Right kidney (tissue), 1 donor: Measurements from ENCODE around the gene CTBP2.
"Not testable (repeated sequence)": the region's sequence is repeated elsewhere in the genome, so short reads cannot be mapped to it uniquely, and the experiment has no call there.

Experiments used
- DNase-seq: peaks from one replicate; pipeline ENCODE4 v3.0.0-alpha.2; 2016

The CTBP2 gene

DNA sequence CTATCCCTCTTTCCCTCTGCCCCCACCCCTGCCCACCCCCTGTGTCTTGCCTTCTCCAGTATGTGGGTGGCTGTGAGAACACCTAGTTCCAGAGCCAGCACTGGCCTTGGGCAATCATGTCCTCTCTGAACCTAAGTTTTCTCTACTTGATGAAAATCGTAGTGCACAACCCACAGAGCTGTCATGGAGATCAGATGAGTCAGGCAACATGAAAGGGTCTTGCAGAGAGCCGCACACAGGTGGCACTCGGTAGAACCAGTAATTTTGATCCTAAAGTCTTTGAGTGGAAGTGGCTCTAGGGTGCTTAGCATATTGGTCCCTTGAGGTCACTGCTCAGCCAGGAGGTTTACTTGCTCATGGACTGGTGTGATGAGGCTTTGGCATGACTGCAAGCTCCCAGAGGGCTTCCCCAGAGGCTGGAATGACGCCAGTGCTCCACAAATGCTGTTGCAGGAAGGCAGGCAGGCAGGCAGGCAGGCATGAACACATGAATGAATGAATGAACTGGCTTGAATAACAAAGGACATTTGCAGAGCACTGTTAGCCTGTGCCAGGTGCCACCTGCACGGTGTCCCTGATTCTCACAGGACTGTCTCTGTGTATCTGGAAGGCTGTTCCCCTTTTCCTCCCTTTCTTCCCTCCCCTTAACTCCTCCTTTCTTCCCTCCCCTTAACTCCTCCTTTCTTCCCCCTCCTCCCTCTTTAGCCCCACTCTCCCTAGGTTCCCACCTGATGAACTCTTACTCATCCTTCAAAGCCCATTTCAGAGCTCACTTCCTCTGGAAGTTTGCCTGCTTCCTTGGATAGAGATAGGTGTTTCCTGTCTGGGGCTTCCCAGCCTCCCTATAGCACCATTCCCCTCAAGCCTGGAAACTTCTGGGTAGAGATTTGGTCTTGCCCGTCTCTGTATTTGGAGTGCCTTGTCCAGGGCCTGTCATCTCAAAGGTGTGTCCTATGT lies 27.2 kb upstream of the CTBP2 start:
- no peak for DNase-seq

DNA sequence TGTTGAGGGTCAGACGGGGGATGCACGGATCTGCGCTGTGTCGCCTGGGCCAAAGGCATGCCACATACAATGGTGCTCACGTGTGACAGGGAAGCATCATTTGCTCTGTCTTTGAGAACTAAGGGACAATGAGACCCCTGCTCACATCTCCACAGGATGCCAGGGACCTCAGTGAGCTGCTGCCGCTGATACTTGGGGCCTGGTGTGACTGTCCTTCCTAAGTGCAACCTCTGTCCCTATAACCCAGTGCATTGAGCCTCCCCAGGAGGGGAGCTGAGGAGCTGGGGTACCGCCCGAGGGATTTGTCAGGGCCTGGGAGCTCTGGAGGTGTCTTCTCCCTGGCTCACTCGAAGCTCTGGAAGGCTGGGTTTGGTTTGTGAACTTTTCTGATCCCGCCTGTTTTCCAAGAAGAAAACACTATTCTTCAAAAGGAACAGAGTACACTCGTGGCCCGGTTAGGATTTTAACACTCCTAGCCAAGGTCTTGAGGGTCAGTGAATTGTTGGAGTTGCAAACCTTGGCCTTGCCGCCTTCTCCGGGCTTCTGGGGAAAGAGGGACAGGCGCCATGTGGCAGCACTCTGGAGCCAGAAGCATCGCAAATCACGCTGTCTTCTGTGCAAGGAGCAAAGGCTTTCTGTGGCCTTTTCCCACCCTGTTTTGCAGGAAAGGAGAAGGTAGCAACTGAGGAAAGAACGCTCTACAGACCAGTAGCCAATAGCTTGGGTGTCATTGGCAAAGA lies 26.2 kb upstream of the CTBP2 start:
- DNase-seq = no peak

DNA sequence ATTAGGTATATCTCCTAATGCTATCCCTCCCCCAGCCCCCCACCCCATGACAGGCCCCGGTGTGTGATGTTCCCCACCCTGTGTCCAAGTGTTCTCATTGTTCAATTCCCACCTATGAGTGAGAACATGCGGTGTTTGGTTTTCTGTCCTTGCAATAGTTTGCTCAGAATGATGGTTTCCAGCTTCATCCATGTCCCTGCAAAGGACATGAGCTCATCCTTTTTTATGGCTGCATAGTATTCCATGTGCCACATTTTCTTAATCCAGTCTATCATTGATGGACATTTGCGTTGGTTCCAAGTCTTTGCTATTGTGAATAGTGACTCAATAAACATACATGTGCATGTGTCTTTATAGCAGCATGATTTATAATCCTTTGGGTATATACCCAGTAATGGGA lies 18.7 kb upstream of the CTBP2 start:
- not testable (repeated sequence) for DNase-seq

DNA sequence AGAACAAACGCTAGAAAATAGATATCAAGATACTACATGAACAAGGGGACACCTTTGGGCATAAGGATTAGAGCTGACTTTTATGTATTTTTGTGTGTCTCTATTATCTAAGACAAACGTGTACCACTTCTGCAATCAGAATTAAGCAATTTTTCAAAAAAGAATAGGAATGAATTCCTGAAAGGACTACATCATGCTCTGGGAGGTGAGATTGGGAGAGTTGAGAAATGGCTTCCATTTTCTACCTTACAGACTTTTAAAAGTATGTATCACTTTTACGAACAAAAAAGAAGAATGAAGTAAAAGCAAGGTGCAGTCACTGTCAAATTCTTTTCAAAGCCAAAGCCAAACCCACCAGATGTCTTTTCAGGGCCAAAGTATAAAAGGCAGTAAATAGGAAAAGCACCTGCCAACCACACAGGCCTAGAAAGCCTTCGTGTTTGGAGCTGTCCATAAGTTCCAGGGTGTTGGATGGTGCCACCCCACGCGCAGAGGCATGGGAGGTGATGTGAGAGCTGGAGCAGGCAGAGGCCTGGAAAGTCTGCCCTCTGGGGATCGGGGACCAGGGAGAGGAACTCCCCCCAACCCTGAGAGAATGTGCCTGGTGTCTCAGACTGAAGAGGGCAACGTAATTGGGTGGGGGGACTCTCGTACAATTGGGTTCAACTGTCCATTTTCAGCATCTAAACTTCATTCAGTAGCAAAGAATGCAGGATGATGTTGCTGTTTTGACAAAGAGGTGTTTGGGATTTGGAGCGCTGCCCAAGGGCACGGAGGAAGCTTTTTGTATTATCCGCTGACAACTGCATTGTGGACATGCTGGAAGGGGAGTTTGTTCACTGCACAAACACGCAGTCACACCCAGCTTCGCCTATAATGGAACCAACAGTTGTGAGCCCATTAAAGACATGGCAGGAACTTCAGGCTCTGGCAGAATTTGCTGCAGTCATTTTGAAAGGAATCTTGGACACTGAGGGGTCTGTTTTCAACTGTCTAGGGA lies 17.6 kb upstream of the CTBP2 start:
- no peak for DNase-seq

DNA sequence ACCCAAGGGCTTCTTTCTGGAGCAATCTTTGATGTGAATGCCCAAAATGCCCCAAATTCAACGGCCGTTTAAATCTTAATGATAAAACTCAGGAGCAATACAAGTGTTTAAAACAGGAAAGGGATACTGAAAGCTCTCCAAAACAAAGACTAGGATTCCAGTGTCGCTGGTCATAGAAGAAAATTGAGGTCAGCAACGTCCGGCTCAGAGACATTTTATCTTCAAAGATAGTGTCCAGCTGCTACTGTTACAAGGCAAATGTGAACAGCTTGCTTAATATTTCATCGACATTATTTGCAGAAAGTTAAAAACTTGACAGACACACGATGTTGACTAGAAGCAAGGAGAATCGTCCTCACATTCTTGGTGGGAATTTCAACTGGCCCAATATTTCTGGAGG lies 15.4 kb upstream of the CTBP2 start:
- no peak for DNase-seq

DNA sequence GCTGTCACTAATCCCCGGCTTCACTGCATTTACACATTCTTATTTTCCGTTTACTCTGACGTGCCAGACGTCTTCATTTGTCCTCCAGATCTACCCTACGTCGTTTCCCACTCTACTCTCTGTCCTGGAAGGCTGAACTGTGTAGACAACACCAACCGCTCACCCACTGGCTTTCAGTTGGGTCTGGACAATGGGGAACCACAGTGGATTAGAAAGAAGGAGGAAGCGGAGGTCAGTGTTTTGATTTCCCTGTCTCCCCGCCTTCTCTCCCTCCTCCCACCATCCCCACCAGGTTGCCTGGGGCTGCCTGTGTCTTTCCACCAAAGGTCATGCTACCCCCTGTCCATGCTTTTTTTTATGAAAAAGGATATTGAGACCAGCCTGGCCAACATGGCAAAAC lies 14.0 kb upstream of the CTBP2 start:
- no peak for DNase-seq

DNA sequence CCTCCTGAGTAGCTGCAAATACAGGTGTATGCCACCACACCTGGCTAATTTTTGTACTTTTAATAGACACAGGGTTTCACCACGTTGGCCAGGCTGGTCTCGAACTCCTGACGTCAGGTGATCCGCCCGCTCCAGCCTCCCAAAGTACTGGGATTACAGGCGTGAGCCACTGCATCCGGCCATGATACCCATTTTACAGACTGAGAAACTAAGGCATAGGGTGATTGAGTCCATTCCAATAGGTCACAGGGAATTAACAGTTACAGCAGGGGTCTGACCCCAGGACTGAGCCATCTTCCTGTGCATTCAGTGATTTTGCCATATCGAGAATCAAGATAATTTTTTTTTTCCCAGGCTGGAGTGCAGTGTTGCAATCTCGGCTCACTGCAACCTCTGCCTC lies 12.3 kb upstream of the CTBP2 start:
- no peak for DNase-seq

DNA sequence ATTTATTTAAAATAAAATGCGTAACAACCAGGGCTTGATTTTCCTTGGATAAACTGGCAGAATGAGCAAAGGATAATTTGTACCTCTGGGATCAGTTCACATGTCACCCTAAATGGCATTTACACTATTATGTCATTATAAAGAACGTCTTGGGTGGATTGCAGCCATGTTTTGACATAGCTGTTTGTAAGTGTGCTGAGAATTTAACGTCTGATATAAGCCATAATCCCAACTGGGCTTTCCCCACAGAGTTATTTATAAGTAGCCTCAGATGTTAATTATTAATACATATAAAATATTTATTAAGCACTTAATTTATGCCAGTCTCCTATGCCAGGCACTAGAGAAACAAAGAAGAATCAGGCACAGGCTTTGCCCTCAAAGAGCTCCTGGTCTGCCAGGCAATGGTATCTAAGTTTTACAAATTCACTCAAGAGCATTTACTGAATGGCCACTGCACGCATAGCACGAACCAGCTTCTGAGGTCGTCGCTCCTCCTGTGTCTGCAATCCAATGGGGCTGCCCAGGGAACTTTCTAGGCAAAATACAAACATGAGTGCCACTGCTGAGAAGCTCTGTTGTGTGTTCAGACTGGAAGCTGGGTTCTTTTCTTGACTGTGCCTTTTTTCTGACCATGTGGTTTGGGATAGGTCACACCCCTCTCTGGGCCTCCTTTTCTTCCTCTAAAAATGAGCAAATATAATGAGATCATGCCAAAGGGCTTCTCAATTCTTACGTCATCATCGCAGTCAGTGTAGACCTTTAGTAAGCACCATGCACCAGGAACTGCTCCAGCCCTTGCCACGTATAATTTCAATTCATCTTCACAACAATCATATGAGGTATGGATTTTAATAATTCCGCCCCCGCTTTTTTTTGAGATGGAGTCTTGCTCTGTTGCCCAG lies 11.3 kb upstream of the CTBP2 start:
- DNase-seq = no peak

DNA sequence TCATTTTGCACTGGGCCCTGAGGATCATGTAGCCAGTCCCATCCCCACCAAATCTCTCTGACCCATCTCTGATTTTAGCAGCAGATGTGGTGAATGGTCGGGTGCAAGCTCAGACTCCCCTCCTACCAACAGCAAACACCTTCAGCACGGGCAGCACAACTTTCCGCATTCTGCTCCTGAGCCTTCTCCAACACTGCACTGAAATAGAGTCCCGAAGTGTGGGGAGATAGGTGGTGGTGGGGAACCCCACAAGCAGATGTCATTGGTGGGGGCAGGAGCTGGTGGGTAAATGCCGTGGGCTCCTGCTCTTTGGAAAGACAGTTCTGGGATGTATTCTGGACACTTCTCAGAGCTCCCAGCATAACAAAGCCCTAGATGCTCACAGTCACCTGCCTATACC lies 9.6 kb upstream of the CTBP2 start:
- no peak for DNase-seq

DNA sequence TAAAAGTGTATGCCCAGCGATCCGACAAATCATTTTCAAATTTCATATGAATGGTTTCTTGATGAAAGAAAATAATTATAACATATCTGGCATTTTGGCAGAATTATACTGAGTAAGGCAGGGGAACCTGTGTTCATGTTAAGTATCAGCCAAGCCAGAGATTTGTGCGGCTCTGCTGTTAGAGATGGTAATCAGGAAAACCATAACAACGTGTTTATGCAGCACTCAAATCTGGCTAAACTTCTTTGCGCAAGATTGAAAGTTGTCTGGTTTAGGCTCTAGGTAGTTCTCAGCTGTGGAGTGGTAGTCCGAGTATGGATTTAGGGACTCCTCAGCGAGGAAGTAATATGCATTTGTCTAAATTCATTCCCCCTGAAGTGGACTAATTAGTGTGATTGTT lies 8.9 kb upstream of the CTBP2 start:
- DNase-seq = no peak

DNA sequence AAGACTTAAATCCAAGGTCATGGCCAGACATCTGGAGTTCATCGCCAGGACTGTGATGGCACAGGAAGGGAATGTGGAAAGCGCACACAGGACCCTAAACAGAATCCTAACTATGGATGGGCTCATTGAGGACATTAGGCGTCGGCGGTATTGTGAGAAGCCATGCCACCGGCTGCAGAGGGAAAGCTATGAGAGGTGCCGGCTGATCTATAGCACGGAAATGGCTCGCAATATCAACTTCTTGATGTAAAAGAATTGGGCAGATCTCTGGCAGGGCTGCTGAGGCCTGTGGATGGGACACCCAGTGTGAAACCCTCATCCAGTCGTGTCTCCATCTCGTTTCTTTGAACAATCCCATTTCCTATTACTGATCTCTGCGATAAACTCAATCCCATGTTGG lies 6.3 kb upstream of the CTBP2 start:
- no peak for DNase-seq

DNA sequence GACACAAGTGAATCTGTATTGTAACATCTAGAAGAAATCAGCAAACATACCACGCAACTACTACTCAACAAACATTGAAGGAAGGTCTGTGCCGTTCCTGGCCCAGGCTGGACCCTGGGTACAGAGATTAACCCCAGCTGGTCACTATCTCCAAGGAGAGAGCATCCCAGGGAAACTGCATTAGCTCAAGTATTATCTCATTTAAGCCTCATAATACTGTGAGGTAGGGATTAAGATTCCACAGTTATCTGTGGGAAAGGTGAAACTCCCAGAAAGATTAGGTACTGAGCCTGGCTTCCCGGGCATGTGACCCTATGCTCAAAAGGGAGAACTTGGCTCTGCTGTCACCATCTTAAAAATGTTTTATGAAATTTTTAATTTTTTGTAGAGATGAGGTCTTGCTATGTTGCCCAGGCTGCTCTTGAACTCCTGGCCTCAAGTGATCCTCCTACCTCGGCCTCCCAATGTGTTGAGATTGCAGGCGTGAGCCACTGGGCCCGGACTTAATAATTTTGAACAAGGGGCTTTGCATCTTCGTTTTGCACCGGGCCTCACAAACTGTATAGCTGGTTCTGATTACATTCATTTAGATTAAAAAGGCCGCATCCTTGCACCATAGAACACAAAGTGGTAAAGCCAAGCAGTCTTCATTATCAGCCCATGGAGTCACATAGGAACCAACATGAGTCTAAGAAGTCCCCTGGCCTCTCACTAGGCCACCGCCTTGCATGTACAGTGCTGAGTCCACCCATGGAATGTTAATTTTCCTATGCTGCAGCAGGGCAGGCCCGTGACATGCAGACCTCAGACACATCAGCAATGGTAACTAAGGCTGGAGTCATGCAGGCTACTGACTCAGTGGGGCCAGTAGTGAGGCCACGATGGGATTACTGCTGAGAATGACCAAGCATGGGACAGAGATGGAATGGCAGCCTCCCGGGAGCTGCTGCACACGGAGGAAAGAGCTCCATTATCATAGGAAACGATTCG lies 5.5 kb upstream of the CTBP2 start:
- no peak for DNase-seq

DNA sequence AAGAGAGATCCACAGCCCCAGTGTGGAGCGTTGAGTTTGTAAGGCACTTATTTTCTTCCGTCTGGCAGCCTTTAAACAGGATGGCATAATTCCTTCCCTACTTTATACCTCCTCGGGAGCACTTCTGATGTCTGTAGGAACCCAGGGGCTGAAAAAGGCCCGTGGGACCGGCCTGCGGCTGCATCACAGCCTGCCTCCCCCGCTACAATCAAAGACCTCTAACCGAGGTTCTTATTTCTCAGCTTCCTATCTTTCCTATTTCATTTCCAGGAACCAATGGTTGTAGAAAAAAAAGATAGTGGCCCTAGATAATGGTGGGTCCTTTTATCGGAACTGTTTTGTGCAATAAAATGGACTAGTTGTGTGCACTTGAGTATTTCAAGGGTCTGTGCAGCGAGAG lies 4.1 kb upstream of the CTBP2 start:
- no peak for DNase-seq

DNA sequence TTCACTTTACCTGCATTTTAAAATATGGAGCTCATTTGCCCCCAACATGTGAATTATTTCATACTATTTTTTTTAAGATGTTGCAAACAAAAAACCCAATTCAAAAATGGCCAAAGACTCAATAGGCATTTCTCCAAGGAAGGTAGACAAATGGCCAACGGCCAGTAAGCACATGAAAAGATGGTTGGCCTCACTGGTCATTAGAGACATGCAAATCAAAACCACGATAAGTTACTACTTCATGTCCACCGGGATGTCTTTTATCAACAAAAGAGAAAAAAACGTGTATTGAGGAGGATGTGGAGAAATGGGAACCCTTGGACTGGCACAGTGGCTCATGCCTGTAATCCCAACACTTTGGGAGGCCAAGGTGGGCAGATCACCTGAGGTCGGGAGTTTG lies 3.4 kb upstream of the CTBP2 start:
- no peak for DNase-seq

DNA sequence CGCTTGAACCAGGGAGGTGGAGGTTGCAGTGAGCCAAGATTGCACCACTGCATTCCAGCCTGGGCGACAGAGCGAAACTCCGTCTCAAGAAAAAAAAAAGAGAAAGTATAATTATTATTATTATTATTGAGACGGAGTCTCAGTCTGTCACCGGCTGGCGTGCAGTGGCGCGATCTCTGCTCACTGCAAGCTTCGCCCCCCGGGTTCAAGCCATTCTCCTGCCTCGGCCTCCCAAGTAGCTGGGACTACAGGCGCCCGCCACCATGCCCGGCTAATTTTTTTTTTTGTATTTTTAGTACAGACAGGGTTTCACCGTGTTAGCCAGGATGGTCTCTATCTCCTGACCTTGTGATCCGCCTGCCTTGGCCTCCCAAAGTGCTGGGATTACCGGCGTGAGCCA lies 2.9 kb upstream of the CTBP2 start:
- DNase-seq = not testable (repeated sequence)

DNA sequence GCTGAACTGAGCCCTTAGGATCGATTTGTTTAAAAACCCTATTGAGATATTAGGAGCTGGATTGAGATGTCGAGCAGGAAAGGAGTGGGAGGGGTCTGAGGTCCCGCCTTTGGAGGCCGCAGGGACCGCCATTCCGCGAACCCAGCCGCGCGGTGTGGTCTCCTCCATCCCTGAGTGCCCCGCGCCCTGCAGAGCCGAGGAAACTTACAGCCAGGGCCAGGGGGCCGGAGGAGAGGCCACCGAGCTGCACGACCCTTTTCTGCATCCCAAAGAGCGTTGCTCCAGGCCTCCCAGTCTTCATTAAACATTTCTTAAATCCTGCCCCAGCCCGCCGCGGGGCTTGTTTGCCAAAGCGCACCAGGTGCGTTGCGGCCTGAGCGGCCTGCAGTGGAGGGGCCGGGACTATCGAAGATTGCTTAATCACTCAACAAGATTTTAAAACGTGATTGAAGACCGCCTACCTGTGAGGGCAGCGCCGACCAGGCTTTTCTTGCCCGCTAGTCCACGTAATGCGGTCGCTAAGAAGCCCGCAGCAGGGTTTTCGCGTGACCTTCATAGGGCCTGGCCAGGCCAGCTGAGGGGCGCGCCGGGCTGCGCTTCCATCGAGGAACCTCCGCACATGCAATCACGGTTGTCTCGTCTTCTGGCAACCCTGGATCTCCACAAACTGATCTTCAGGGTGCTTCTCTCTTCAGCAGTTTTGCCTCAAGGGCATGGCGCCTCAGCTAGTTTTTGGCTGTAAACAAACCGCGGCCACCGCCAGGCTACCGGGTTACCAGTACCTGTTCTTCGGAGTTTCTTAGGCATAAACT lies 2.0 kb upstream of the CTBP2 start:
- peak; percentile 76 for DNase-seq

DNA sequence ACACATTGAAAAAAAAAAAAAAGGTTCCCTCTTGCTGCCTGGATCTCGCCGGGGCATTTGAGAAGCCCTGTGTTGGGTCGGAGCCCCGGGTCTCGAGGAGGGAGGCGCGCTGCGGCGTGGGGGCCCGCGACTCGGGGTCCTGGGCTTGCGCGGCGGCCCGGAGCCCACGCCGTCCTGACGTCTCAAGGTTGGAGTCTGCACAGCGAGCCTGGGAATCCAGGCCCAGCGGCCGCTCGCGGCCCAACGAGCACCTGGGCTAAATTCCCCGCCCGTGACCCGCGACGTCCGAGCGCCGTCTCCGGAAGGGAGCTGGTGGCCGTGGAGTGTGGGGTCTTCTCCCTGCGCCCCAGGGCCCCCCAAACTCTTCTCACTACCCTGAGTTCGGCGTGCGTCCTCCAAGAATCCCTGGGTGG lies 1.4 kb upstream of the CTBP2 start:
- peak; percentile 87 for DNase-seq

DNA sequence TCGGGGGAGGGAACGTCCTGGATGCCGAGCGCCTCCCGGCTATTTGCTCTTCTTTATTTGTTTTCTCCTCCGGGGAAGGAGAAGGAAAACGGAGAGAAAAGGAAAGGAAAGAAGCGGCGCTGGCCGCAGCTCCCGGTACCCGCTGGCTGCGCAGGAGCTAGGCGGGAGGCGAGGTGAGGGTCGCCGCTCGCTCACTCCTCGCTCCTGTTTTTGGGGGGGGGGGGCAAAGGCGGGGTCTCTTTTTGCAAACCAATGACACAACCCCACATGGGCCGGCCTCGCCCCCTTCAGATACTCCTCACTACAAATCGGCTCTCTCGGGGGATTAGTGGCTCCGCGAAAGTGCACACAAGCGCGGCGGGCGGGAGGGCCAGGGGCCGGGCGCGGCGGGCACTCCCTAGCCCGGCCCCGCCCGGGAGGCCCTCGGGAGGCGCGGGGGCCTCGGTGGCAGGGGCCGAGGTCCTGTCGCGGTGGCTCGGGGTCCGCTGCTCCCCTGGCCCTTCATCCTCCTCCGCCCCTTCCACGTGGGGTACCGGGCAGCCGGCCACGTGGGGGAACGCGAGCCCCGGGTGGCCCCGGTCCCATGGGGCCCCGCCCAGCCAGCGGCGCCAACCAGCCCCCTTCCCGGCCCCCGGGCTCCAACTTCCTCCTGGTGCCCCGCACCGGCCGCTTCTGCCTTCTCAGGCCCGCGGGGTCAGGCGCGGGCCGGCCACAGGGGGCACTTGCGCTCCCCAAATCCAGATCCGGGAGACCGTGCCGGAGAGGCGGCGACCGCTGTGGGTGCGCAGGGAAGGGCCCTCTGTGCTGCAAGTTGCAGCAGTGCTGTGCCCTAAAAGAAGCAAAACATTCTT lies 718 bp upstream of the CTBP2 start:
- DNase-seq = peak; percentile 91
